GM18909 (cell line): ENCODE data around the gene PHLDB1.

Source experiments
- ATAC-seq: cut with Tn5 transposase; IDR thresholded peaks from one replicate; pipeline ENCODE4 v1.9.1; 2021; ENCODE audit warnings: mild to moderate bottlenecking; ENCODE audit not compliant: unreplicated experiment, poor library complexity

PHLDB1 gene

DNA sequence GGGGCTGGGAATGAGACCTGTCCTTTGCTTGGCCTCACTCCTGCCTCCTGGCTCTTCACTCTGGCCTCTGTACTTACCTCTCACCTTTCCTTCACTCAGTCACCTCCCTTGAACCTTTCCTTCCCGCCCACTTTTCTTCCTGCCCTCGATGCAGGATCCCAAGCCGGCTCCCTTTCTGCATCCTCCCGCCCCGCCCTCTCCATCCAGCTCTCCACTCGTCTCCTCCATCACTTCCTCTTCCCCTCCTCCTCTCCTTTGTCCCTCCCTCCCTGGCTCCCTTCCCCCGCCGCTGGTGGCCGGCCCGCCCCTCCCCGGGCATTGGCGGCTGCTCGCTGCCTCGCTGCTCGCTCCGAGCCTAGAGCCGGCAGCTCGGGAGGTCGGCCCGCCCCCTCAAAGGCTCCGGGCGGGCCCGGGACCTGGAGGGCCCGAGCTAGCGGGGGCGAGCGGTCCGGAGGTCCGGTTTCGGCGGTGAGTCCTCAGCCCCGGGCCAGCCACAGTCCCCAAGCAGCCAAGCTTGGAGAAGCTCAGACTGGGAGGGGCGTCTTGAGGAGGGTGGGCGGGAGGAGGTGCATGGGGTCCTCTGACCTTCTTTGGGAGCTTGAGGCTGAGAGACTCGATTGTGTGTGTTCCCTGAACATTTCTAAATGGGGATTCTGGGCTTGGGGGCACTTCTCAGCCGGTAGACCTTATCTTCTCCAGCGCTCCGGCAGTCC, 13.8 kb downstream of the PHLDB1 start:
- no peak for ATAC-seq

DNA sequence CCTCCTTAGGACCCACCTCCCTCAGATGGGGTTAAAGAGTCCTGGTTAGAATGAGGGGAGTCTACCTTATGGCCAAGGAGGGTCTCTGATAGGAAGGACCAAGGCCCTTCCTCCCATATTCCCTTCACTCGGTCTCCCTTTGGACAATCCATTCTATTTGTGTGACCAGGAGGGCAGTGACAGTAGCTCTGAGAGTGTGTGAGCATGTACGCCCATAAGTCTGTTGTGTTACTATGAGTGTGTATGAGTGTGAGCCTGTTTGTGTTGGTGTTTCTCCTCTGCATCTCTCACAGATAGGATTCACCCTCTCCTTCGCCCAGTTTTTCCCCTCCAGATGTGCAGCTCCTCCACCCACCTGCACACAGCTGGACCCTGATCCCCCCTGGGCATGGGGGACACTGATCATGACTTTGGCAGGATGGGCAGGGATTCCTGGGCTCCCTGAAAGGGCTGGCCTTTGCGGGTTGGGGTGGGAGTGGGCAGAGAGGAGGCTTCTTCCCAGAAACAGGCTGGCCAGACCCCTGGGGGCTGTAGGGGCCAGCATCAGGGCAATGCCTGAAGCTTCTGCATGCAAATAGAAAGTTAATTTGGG, 14.5 kb downstream of the PHLDB1 start:
- no peak for ATAC-seq

DNA sequence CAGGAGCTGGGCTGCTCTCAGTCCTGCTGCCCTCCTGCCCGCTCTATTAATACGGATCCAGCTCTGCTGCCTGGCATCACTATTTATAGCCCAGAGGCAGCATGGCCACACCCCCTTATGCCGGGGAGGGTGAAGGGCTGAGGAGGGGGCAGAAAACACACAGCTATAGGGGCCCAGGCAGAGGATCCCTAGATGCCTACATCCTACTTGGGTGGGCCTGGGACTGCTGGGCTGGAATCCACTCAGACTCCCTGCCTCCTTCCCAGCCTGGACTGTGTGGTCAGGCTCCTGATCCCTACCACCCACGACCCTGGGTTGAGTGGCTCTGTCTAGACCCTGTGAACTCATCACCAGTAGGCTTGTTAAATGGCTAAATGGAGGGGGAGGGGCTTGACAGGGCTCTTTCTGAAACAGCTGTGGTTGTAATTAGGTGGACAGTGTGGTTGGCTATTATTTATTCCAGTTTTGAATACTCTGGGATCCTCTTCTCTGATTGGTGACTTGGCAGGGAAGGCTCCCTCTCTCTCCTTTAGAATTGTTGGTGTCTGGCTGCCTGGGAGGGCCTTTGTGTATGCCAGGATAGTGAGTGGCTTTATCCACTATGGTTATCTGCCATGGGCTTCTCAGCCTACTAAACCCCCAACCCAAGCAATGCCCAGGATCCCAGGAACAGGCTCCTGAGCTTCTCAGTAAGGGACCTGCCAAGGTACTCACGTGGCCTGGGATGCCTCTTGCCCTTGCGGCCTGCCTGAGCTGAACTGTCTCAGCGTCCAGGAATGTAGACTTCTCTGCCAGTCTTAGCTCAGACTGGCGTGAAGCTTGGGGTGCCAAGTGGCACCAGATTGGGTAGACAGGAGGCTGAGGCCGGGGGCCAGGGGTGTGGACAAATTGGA, 15.2 kb downstream of the PHLDB1 start:
- ATAC-seq, result no peak

DNA sequence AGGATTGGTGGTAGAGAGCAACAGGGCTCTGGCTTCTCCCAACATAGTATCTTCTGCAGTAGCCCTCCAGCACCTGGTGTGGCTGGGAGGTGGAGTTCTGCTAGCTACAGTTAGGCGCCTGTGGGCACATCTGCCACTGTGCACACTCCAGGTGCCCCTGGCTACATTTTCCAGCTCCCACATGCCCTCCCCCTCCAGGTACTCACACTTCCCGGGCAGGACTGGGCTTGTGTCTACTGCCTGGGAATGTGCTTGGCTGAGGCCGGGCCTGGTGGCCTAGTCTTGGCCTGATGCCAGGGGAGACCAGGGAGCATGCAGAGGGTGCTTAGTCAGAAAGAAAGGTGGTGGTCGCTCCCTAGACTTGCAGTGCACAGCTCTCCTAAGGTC, 15.8 kb downstream of the PHLDB1 start:
- no peak for ATAC-seq

DNA sequence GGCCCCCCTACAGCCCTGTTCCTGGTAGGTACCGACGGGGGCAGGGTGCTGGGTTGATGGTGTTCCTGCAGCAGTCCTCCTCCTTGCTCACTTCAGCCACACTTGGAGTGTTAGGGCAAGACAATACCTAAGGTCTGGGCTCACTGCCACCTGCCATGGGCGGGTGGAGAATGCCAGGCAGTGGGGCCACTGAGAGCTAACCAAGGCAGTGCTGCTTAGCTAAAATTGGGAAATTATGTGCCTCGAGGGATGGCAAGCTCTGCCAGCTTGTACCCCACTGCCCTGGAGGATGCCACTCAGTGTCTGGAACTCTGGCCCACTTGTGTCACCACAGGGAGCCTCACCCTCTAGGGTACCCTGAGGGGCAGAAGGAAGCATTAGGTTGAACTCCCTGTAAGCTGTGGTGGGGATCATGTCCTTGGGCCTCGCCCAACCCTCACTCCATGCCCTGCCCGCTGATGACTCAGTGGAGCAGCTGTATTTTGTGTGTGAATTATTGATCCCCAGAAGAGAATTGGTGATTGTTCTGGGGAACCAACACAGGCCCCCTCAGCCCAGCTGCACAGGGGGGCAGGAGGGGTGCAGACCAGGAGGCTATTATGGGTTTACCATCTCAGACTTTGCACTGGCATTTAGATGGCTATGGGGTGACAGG, 17.7 kb downstream of the PHLDB1 start:
- no peak for ATAC-seq

DNA sequence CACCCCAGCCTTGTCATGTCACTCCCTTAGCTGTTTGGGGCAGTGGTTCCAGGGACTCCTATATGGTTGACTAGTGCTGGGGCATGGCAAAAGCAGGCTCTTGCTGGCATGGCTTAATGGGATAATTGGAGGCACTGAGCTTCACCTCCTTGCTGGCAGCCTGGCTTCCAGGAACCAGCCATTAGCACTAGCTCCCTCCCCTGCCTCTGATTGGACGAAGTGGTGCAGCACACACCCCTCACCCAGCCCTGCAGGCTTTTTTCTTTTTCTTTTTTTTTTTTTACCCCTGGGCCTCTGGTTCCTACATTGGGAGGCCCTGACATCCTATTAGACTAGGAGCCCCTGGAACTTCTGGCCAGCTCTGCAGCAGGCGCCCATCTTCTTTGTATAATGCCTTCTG, 18.6 kb downstream of the PHLDB1 start:
- no peak for ATAC-seq

DNA sequence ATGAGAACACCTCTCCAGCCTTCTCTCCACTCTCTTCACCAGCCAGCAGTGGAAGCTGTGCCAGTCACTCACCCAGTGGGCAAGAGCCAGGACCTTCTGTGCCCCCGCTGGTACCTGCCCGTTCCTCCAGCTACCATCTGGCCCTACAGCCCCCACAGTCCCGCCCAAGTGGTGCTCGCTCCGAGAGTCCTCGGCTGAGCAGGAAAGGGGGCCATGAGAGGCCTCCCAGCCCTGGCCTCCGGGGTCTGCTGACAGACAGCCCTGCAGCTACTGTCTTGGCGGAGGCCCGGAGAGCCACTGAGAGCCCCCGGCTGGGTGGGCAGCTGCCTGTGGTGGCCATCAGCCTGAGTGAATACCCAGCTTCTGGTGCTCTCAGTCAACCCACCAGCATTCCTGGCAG, 20.2 kb downstream of the PHLDB1 start:
- no peak for ATAC-seq

DNA sequence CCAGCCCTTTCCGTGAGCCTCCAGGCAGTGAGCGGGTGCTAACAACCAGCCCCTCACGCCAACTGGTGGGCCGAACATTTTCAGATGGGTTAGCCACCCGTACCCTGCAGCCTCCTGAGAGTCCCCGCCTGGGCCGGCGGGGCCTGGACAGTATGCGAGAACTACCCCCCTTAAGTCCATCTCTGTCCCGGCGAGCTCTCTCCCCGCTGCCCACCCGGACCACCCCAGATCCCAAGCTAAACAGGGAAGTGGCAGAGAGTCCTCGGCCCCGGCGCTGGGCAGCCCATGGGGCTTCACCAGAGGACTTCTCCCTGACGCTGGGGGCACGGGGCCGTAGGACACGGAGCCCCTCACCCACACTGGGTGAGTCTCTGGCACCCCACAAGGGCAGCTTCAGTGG, 20.6 kb downstream of the PHLDB1 start:
- ATAC-seq, result no peak

DNA sequence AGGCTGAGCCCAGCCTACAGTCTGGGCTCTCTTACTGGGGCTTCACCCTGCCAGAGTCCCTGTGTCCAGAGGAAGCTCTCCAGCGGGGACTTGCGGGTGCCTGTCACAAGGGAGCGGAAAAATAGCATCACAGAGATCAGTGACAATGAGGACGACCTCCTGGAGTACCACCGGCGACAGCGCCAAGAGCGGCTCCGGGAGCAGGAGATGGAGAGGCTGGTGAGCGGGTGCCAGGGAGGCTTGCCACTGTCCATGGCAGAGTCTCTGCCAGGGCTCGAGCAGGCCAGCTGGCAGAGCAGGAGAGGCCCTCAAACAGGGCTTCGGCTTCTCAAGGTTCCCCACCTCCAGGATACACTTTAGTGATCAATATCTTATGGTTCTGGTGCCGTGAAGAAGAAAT, 21.0 kb downstream of the PHLDB1 start:
- ATAC-seq, result no peak

DNA sequence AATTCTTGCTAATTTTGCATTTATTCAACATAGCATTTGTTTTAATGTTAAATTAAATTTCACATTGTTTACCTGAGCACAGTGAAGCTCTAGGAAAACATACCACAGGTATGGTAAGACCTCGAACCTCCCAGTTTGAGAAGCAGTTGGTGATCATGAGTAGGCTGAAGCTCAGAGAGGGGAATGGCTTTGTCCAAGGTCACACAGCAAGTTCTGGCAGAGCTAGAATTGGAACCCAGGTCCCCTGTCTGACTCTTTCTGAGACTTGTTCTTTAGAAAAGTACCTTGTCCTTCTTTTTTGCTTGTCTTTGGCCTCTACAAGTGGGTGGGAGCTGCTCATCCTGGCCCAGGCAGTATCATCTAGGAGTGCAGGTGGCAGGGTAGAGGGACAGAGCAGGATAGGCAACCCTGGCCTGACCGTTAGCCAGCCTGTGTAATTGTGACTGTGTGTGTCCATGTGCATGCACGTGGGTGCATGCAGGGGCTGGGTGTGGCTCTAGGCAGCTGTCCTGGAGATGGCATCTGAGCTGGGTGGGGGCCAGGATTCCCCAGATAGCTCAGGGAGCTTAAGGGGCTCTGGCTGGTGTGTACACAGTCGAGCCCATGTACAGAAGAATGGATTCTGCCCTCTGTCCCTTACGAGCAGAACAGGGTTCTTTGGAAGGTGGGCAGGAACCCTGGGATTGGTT, 21.6 kb downstream of the PHLDB1 start:
- ATAC-seq, result no peak

DNA sequence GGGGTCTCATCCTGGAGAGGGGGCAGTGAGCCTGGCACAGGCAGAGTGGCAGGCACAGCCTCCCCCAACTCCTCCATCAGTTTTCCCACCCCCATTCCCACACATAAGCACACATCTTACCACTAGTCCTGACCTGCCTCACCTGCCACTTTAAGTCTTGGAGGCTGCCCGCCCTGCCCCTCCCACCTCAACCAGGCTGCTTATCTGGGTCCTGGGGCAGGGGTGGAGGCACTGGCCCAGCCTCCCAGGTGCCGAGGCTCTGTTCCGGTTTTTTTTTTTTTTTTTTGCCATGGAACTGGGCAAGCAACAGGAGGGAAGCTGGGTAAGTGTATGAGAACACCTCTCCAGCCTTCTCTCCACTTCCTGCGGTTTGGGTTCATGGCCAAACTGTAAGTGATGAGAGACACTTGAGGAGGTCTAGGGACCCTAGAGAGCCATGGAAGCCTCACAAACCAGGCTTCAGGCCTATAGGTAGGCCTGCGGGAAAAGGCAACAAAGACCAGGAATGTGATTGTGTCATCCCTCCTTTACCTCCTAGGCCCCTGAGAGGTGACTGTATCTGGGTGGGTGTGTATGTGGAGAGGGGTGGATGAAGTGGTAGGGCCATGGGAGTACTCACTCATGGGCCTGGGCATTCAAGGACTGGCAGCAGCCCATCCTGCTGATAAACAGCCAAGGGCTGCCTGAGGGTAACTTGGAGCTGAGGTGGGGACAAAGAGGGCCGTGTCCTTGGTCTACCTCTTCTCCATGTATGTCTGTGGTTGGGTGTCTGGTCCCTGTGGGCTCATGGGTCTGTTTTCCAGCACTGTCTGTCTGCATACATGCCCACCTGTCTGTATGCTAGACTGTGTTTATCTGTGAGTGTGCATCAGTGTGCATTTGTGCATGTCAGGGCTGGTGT, 22.6 kb downstream of the PHLDB1 start:
- ATAC-seq, result no peak

DNA sequence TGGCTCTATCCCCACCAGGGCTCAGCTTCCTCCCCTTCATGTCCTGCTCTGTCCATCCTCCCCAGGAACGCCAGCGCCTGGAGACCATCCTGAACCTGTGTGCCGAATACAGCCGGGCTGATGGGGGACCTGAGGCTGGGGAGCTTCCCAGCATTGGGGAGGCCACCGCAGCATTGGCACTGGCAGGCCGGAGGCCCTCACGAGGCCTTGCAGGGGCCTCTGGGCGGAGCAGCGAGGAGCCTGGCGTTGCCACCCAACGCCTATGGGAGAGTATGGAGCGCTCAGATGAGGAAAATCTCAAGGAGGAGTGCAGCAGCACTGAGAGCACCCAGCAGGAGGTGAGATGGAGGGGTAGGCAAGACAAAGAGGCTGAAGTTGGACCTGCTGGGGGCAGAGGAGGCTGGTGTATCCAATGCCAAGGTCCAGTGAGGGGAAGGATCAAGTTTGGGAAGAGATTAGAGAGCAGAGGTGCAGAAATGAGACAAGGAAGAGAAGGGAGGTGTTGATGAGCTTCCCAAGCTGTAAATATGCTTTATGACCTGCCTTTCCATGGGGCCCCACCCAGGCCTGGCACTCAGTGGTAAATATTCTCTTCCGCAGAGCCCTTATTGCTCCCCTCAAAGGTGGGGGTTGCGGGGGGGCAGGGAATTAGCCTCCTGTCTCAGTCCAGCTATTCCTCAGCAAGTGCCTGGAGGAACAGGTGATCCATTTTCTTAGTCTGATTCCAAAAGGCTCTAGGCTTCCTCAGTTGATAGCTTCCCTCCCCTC, 23.9 kb downstream of the PHLDB1 start:
- no peak for ATAC-seq

DNA sequence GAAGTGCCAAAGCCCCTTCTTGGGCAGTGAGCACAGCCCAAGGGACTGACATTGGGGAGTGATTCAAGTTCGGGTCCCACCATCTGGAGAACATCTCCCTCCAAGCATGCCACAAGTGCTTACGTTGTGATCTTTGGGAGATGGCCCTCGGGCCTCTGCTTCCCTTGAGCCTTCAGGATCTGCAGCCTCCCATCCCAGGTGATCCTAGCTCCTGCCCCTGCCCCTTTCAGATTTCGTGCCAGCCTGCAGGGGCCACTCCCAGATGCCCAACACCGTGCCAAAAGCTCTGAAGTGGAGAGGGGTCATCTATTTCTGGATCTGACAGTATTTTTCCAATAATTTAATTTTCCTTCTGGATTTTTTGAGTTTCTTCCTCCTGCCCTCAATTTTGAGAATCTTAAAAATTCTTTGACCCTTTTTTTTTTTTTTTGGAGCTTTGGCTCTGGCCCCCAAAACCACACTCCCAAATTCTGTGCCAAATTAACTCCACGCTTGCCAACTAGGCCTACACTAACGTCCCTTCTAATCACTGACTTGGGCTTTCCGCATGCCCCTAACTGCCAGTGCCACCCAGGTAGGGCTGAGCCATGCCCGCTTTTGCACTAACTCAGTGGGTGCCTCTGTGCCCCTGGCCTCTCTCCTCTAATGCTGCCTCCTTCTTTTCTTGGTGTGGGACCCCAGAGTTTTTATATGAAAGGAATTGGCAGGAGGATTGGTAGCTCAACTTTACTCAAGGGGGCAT, 25.3 kb downstream of the PHLDB1 start:
- ATAC-seq, result no peak

DNA sequence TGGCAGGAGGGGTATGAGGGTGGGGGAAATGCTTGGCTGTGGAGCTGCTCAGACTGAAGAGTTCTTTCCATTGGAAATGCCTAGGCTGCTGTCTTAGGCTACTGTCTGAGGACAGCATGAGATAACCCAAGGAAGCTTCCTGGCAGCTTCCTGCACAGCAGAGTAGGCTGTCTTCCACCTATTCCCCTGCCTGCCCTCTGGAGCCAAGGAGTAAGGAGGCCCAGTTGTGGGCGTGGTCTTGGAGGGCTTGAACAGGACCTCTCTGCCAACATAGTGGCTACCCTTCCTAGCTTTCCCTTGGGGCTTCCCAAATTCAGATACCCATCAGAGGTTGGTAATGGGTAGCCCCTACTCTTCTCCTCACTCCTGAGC, 25.9 kb downstream of the PHLDB1 start:
- ATAC-seq, result no peak

DNA sequence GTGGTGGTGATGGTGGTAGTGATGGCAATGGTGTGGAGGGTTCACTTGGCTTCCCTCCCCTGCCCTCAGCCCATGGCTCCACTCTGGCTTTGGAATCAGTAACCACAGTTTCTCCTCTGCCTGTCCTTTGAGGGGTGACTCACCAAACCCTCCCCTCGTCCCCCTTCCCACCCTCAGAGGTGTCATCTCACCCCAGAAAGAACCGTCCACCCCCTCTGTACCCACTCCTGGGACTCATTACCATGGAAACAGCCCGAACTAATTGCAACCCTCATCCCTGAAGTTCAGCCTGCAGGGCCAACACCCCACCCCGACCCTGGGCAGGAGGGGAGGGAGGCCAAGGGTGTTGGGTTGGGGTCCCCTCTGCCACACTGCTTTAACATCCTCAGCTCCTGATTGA, 26.6 kb downstream of the PHLDB1 start:
- no peak for ATAC-seq

DNA sequence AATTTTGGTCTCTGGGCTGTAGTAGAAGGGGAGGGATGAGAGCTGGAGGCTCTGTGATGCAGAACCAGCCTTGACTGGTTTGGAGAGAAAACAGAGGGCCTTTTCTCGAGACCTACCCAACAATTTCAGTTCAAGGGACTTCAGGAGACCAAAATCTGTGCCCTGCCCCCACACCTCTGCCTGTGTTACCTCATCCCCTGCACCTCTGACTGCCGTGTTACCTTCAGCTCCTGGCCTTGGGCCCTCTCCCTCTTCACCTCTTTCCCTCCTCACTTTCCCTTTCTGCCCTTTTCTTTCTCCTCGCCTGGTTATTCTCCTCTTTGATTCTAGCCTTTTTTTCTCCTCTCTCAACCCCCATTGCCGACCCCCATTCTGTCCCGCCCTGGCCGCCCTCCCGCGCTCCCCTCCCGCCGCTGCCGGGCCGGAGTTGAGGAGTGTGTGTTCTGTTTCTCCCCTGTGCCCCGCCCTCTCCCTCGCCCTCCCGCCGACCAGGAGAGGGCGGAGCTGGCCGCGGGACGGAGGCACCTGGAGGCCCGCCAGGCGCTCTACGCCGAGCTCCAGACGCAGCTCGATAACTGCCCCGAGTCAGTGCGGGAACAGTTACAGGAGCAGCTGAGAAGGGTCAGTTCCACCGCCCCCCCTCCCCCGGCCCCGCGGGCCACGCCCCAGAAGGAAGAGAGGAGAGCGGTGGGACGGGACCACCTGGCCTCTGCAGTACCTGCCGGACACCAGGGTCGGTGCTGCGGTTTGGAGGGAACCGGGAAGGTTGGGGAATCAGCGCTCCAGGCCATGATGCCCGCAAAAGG, 27.2 kb downstream of the PHLDB1 start:
- ATAC-seq, result no peak

DNA sequence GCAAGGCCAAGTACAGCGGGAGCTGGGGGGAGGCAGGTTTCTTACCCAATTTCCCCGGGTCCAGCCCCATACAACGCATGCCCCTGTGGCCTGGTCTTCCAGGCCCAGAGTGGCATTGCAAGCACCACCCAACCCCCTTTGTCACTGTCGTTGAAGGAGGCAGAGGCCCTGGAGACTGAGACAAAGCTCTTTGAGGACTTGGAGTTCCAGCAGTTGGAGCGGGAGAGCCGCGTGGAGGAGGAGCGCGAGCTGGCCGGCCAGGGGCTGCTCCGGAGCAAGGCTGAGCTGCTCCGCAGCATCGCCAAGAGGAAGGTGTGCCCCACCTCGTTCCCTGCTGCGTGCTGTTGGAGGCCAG, 27.8 kb downstream of the PHLDB1 start:
- no peak for ATAC-seq
